Epithelial cell of esophagus (primary cell): ENCODE measurements around the gene ZNRD2.
A peak's percentile ranks its signal among the peaks of the same experiment; 100 is the strongest.

Source experiments
- DNase-seq: peaks from one replicate; pipeline ENCODE4 v3.0.0; 2010; ENCODE audit warnings: low read depth
- H3K4me3 ChIP-seq: 2 replicates; pipeline ENCODE4 v1.5.1; 2011; ENCODE audit warnings: mild to moderate bottlenecking, low read length, control low read depth
- CTCF ChIP-seq: IDR thresholded peaks from 2 replicates; pipeline ENCODE4 v1.5.1; 2011; ENCODE audit warnings: low read depth, mild to moderate bottlenecking, low read length, control low read depth, inconsistent platforms; ENCODE audit not compliant: insufficient read depth; ENCODE audit errors: missing control alignments

The ZNRD2 gene

DNA sequence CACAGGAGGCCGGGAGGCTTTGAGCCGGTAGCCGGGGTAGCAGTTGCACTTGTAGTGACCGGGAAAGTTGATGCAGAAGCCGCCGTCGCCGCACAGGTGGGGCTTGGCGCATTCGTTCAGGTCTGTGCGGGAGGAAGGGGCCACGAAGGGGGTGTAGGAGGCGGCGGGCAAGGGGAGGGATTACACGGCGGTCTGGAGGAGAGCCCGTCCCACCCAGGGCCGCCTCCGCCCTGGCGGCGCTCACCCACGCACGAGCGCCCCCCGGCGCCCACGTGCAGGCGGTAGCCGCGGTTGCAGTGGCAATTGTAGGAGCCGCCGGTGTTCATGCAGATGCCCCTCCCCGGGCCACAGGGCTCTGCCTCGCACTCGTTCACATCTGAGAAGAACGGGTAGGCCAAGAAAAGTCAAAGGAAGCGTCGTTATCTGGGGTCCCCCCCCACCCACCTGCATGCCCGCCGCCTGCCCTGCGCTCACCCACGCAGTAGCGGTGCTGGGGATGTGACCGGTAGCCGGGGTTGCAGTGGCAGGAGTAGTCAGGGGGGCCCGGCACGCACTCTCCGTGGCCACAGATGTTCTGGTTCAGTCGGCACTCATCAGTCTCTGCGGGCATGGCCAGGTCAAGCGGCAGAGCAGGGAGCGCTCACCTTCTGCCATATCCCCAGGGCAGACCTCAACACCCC lies 22.7 kb upstream of the ZNRD2 start:
- H3K4me3 ChIP-seq, result no peak overlapping the region
- DNase-seq, result no peak
- no peak for TF ChIP-seq CTCF

DNA sequence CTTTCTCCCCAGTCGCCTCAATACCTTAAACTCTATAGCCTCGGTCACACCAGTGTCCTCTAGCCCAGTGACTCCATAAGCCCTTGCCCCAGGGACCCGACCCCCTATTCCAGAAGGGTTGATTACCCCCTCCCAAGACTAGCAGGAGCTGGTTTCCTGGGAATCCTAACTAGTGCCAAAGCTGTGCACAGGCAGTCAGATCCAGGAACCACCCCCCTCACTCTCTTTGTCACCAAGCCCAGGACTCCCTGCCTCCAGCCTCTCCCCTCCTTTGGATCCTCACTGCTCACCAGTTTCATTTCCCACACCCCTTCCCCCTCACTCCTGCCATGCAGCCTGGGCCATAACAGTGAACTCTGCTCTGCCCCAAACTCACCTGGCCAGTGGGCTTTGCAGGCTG lies 21.9 kb upstream of the ZNRD2 start:
- TF ChIP-seq CTCF, result no peak
- DNase-seq, result no peak
- H3K4me3 ChIP-seq, result no peak overlapping the region

DNA sequence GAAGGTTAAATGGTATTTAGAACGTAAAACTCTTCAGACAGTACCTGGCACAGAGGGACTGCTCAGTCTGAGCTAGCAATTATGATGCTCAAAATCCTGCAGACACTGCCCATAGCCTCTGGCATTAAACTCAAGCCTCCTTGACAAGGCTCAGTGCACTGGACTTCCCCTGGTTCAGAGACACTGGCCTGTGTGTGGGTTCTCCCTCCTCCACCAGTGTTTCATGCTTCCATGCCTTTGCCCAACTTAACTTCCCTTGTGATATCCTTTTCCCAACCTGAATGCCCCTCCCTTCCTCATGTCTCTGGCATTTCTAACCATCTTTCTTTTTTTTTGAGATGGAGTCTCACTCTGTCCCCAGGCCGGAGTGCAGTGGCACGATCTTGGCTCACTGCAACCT lies 21.2 kb upstream of the ZNRD2 start:
- DNase-seq, result no peak
- no peak overlapping the region for H3K4me3 ChIP-seq
- no peak for TF ChIP-seq CTCF

DNA sequence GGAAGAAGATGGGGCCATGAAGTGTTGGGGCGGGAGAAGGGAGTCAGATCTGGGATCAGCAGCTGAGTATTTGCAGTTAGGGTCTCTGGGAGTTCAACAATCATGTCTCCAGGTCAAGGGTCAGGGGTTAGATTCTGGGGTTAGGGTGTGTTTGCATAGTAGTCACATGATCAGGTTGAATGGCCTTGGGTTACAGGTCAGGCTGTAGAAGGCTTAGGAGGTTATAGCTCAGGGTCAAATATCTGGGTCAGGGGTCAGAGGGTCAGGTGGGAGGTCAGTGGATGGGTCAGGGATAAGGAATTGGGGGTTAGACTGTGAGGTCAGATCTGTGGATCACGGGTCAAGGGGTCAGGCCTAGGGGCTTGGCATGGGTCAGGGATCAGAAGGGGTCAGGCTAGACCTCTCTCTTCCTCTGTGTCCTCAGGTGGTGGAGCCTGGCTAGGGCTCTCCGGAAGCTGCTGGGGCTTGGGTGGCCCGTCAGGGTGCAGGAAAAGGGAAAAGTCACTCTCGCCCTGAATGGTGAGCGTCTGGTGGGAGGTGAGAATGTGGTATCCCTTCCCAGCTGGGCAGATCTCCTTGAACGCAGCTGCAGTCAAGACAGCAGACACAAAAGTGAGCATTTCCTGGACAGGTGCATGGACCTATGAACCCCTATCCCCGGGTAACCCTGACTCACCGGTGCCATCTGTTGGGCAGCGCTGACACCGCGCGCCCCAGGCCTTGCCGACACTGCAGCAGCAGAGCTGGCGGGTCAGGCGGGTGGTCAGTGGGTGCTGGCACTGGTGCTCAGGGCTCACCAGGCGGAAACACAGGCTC lies 18.5 kb upstream of the ZNRD2 start:
- peak; percentile 54 for DNase-seq
- H3K4me3 ChIP-seq, result no peak overlapping the region
- TF ChIP-seq CTCF, result peak; percentile 52

- H3K4me3 ChIP-seq, result no peak overlapping the region
- TF ChIP-seq CTCF, result no peak
- DNase-seq, result no peak
Measured at GRCh38 chr11:65552388-65552951, 17.8 kb upstream of the ZNRD2 start.

- no peak overlapping the region for H3K4me3 ChIP-seq
- DNase-seq, result no peak
- TF ChIP-seq CTCF, result no peak
Measured at GRCh38 chr11:65553301-65554001, 16.8 kb upstream of the ZNRD2 start.
